GM18907 (cell line): Measurements from ENCODE around the gene SORT1.
"Not testable (repeated sequence)": the region's sequence is repeated elsewhere in the genome, so short reads cannot be mapped to it uniquely, and the experiment has no call there.

ENCODE experiments used
- ATAC-seq: cut with Tn5 transposase; IDR thresholded peaks from one replicate; pipeline ENCODE4 v1.9.1; 2021; ENCODE audit warnings: mild to moderate bottlenecking, moderate library complexity; ENCODE audit not compliant: unreplicated experiment

SORT1 gene

DNA sequence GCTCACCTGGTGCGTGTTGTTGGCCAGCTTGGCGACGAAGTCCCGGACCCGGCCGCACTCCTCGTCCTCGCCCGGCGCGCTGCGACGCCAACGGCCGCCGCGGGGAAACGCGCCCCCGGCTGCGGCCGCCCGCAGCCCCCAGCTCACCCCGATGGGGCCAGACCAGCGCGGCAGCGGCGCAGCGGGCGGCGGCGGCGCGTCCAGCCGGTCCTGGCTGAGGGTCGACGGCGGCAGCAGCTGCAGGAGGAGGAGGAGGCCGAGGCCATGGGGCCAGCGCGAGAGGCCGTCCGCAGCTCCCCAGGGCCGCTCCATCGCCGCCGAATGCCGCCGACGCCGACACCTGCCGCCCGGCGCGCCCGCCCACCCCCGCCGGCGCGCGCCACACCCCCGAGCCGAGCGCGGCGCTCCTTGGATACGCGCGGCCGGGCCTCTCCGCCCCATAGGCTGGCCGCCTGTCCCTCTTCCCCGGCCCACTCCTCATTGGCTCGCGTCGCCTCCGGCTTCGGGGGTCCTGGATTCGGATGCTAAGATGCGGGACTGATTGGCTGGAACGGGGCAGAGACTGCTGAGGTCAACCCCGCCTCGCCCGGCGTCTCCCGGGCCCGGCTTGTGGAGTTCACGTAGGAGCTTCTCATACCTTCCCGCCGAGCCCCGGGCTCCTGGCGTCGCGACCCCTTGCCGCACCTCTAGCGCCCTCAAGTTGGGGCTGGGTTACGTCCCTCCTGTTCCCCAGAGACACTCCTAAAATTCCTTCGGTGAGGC is at the start of gene SORT1:
Gene SORT1, minus strand, starts transcription at position 338 of the 762 bp plus-strand sequence. Its CDS starts 26 bp downstream, at position 312.
- ATAC-seq = peak; percentile 80

DNA sequence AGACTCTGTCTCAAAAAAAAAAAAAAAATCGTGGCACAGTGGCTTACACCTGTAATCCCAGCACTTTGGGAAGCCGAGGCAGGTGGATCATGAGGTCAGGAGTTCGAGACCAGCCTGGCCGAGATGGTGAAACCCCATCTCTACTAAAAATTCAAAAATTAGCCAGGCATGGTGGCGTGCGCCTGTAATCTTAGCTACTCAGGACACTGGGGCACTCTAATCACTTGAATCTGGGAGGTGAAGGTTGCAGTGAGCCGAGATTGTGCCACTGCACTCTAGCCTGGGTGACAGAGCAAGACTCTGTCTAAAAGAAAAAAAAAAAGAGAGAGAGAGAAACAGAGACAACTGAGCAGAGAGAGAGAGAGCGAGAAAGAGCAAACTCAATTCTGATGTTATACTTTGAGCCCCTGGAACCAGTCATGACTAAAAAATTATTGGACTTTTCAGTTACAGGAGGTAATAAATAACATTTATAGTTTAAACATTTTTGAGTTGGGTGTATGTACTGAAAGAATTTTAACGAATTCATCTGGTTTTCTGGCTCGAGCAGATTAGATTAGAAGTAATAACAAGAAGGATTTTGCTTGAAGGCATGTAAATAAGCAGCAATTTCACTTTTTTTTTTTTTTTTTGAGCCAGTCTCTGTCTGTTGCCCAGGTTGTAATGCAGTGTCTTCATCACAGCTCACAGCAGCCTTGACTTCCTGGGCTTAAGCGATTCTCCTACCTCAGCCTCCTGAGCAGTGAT is 48.4 kb upstream of the SORT1 start:
- ATAC-seq = not testable (repeated sequence)

DNA sequence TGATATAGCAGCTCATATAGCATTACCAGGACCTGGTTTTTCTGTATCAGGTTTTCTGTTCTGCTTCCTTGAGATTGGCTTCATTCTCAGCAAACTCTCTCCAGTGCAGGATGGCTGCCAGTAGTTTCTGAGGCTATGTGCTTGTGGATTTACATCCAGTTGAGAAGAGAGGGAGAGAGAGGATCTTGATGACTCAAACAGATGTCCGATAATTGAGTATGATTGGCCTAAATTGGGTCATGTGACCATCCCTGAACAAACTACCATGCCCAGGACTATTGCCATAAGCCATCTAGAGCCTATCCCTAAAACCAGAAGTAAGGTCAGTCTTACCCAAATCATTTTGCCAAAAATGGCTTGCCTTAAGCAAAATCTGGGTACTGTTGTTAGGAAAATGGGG is 46.6 kb upstream of the SORT1 start:
- no peak for ATAC-seq

DNA sequence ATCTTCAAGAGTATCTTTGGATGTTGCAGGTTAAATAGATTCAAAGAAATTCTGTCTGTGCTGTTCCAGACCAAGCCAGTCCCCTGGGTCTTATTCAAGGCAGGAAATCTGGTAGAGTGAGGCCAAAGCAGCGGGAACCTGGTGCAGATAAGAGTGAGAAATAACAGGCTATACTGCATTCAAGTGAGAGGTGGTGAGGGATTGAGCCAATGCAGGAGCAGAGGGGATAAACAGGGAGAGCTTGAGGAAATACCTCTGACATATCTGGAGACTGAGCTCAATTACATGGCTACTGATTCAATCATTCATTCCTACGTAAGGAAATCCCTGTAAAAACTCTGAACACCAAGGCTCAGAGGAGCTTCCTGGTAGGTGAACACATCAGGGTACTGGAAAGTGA is 45.8 kb upstream of the SORT1 start:
- ATAC-seq = no peak

DNA sequence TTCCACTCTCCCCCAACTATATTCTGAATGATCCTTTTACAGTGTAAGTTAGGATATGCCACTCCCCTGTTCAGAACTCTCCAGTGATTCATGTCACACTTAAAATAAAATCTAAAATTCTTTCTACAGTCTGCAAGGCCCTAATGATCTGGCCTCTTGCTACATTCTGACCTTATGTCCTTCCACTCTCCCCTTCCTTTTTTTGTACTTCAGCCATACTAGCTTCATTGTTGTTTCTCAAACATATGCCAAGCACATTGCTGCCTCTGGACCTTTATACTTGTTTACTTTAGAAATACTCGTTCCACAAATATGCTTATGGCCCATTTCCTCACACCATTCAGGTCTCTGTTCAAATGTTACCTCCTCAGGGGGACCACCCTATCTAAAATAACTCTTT is 43.4 kb upstream of the SORT1 start:
- ATAC-seq = no peak

DNA sequence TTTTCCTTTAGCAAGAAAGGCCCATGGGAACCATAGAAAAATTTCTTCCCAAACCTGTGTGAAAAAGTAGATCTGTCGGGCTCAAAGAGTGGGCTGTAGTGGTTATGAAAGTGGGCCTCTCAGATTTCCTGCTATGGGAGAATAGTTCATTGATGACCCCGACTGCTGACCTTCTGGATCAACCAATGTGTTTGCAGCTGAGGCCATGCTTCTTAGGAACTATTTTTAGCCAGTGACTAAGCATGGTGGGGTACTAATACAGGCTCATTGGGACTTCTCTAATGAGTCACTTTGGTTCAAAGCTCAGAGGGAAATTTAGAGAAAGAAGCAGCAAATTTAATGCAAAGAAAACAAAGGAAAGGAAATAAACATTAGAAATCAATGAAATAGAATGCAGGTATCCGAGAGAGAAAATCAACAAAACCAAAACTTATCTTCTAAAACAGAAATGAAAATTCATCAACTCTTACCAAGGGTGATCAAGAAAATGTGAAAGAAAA is 41.1 kb upstream of the SORT1 start:
- no peak for ATAC-seq

DNA sequence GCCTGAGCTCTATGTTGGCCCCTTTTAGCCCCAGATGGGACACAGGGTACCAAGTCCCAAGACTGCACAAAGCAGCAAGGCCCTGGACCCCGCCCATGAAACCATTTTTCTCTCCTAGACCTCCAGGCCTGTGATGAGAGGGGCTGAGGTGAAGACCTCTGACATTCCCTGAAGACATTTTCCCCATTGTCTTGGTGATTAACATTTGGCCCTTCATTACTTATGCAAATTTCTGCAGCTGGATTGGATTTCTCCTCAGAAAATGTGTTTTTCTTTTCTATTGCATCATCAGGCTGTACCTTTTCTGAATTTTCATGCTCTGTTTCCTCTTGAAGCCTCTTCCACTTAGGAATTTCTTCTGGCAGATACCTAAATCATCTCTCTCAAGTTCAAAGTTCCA is 36.8 kb upstream of the SORT1 start:
- ATAC-seq = no peak

DNA sequence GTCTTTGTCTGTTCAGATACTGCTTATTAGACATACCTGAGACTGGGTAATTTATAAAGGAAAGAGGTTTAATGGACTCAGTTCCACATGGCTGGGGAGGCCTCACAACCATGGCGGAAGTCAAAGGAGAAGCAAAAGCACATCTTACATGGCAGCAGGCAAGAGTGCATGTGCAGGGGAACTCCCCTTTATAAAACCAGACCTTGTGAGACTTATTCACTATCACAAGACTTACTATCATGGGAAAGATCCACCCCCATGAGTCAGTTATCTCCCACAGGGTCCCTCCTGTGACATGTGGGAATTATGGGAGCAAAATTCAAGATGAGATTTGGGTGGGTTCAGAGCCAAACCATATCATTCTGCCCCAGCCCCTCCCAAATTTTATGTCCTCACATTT is 35.6 kb upstream of the SORT1 start:
- ATAC-seq = no peak

DNA sequence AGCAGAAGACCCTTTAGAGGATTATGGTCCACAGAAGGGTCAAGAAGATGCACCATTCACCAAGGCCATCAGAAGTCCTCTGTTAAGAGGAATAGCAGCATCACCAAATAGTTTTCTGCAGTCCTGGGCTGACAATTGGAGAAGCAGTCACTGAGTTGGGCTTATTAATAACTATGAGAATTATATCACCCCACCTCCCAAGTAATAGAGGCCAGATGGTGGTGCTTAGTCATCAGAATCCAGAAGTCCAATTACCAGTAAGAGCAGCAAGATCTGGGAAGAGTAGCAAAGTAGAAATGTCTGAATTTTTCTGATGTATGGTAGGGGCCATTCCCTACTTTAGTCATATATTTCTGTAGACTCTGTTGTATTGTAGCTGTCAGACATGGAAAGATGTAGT is 34.6 kb upstream of the SORT1 start:
- ATAC-seq = no peak

DNA sequence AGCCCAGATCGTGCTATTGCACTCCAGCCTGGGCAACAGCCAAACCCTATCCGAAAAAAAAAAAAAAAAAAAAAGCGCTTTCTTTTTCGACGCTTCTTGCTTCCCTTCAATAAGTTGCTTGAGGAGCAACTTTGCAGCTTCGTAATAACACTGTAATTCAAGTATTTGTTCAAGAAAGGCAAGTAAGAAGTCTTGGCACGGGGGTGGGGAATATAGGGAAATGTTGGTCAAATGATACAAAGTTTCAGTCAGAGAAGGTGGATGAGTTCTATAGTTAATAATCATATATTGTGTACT is 29.4 kb upstream of the SORT1 start:
- no peak for ATAC-seq

DNA sequence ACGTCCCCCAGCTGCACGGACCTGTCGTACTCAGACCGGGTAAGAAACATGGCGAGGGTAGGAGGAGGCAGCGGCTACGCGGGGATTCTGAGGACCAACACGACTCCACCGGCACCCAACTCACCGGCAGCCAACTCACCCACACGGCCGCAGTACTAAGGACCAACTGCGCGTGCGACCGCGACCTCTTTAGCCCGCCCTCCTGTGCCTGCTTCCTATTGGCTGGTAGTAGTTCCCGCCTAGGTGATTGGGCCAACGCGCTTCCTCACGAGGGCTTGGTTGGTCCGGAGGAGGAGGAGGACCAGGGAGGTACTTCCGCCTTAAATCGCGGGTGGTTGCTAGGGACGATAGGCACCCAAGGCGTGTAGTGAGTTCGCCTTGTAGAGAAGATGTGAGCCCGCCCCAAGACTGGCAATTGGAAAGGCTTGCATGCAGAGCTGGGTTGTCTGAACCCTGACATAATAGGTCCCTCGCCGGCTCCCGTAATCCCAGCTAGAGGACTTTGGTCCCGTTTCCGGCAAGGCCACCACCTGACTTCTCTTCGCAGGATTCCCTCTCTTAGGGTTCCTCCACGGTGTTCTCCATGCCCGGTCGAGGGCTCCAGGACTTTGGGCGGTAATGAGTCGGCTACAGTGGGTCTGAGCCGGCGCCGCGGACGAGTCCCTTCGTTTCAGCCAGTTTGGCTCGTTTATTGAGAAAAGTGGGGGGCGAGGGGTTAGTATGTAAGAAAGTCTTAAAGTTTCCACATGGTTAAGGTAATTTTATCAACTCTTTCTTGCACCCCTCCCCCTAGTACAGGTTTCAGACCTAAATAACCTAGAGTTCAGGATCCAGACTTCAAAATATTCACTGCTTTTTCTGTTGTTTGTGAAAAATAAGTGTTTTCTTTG is 28.8 kb upstream of the SORT1 start, which contains the start of gene PSMA5:
Gene PSMA5, minus strand, starts transcription at position 168 of the 890 bp plus-strand sequence. Its CDS starts 118 bp downstream, at position 50.
- peak; percentile 97 for ATAC-seq

DNA sequence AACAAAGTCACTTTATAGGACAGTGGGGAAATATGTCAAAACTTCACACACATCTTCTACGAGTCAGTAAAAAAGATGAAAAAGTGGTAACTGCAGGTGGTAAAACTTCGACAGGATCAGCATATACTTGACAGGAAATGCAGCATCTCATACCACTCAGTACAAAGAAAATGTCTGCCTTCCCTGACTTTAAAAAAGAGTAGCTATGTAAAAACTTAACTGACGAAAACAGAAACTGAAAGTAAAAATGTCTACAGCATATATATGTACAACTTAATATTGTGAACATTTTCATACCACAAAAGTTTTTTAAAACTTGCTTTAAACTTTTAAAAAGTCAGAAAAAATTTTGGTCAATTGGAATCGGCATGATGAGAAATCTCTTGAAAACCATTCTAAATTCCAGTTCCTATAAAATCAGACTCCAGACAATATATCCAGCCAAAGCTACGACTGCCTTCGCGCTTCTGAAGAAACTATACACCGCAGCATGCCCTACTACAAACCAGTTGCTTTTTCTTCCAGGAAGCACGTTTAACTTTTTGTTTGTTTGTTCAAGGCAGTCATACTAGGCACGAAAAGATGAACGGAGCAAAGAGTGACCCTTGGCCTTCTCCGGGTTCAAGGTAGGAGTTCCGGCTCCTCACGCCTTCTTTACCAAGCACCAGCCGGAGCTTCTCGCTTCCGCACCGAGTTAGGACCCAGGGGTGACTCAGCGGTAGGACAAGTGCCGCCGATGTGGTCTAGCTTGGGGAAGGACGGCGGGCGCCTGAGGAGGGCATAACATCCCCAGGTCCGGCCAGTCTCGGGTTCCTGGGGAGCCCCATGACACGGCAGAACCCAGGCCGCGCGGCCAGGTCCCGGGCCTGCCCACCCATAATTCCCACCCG is 27.9 kb upstream of the SORT1 start:
- ATAC-seq = peak; percentile 43

DNA sequence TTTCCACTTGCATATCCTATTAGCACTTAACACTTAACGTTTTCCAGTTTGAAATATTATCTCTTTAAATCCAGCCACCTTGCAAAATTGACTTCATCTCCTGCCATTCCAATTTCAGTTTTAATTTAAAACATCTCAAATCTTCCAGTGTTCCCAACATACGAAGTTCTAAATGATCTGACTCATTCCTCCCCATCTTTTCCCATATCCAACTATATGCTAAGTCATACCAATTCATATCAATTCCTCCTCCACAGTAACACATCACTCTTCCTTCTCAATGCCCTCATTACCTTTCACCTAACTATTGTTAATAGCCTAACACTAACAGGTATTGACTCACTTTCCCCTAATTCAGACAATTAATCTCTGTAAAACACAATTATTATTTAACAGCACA is 25.8 kb upstream of the SORT1 start:
- ATAC-seq = no peak

DNA sequence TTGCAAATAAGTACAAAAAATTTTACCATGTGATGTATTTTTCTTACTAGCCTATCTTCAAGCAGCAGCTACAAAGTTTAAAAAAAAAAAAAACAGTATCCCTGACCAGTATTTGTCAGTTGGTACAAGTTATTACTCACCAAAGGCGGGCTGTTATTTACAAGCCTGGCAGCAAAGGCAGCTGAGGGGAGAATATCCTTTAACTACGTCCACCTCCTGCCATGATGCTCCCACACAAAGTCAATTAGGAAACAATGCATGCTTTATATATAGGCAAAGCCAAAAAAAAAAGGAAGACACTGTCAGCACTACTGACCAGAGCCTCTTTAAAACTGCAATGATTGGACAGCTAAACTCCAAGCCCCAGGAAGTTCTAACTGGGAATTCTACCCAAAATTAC is 14.8 kb upstream of the SORT1 start:
- ATAC-seq = no peak

DNA sequence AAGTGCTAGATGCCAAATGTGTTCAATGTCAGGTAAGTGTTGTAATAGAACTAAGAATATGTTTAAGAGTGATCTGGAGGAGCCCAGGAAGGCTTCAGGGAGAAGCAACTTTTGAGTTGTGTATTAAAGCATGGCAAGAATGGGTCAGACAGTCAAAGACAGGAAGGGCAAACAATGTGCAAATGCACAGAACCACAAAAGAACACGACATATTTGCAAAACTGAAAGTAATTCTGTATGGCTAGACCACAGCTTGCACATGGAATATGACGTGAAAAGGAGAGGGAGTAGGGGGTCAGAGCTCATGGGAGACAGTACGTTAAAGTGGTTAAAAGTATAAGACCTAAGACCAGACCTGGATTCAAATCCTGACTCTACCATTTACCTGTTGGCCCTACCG is 7.1 kb upstream of the SORT1 start:
- no peak for ATAC-seq

DNA sequence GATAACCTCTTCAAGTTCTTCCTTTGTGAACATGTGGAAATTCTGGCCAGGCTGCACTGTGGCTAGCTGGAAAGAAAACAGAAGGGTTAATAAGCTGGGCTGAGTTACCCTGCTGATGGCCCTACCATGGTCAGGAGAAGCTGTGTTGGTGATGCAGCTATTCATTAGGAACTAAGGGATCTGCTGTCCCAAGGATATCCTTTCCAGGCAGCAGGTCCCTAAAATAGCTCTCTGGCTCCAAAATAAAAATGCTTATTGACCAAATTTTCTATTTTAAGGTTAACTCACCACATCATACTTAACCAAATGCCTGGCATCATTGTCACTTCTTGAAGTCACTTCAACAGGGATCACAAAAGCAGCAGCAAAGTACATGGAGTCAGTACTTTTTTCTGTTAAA is 4.3 kb upstream of the SORT1 start:
- no peak for ATAC-seq

DNA sequence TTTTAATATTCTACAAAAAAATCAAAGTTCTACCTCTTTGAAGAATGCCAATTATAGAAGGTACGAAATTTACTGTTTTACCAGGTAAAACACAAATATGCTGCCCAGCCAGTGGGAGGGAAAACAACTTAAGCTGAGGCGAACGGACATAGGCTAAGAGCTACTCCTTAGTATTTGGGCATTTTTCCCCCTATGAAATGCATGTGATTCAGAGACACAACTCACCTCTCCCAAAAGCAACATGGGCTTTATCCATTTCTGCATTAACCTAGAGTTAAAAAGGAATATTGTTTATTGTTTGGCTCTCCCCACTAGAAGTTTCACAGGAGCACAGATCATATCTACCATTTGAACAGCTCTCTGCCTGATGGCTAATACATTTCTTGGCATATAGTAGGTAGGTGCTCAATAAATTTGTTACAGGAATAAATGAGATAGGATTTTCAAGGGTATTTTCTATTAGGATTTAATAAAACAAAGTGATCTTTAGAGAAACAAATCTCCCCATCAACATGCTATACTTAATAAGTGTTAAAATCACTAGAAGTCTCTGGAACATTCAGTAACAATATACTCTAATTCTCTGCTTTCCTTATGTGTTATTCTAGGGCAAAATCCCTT is 2.4 kb upstream of the SORT1 start:
- ATAC-seq = no peak

DNA sequence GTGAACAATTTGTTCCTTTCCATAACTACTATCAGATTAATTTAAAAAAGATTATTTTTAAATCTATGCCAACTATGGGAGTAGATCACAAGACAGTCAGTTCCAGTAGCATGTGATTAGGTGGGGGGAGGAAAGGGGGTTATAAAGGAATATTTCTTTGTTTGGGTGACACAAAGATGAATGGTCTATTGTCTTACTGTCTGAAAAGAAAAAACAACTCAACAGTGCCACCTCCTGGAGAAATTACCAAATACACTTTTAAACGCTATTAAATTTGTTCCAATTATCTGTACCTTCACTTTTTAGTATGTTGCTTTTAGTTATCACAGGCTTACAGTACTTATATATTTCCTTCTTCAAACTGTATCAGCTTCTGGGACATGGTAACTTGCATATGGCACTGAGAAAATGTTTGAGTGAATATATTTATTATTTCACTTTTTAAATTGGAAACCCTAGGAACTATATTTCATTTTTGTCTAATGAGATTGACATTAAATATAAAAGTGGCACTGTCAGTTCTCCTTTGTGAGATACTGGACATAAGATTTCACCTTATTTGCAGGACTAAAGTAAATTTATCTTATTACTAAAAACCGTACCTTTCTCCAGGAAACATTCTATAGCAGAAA is 1.7 kb upstream of the SORT1 start:
- no peak for ATAC-seq
